ENCODE results near the gene TRIB2.

DNA sequence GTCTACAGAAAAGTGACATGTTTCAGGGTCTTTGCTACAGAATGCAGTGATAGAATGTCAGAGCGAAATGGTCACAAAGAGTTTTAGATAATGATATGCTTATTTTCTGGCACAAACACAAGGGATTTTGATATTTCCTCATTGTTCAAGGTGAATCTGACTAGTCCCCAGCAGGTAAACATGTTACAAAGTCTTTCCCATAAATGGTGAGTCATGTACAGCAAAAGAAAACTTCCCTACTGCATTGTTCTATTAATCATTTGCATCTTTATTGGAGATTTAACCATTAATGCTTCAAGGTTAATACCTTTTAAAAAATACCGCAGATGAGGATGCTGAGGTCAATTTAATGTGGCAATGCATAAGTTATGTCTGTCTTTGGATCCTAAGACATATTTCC lies 19.1 kb upstream of the TRIB2 start:
- TF ChIP-seq, protein P1, sequence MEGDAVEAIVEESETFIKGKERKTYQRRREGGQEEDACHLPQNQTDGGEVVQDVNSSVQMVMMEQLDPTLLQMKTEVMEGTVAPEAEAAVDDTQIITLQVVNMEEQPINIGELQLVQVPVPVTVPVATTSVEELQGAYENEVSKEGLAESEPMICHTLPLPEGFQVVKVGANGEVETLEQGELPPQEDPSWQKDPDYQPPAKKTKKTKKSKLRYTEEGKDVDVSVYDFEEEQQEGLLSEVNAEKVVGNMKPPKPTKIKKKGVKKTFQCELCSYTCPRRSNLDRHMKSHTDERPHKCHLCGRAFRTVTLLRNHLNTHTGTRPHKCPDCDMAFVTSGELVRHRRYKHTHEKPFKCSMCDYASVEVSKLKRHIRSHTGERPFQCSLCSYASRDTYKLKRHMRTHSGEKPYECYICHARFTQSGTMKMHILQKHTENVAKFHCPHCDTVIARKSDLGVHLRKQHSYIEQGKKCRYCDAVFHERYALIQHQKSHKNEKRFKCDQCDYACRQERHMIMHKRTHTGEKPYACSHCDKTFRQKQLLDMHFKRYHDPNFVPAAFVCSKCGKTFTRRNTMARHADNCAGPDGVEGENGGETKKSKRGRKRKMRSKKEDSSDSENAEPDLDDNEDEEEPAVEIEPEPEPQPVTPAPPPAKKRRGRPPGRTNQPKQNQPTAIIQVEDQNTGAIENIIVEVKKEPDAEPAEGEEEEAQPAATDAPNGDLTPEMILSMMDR (IDR thresholded peaks at IDR 0.05 in 4 of 5, conservative IDR thresholded peaks at IDR 0.05 in 1 of 5): no peak
- TF ChIP-seq POLR2A (IDR thresholded peaks at IDR 0.05): no peak
